SU-DHL-6 (cell line): ENCODE results near the gene TREH.

Experiments
- H2AFZ ChIP-seq: fragments of 200-600 bp; sonication (generic); 2 replicates; pipeline ENCODE4 v1.6.1; 2014; ENCODE audit warnings: low read depth, mild to moderate bottlenecking, moderate library complexity, mixed read lengths, antibody characterized with exemption, low read length; ENCODE audit not compliant: severe bottlenecking
- H3F3A ChIP-seq: fragments of 200-600 bp; shearing (Covaris generic); 2 replicates; pipeline ENCODE4 v1.6.0; 2016; ENCODE audit warnings: antibody characterized with exemption, mild to moderate bottlenecking; ENCODE audit not compliant: insufficient read depth
- H3K27ac ChIP-seq: fragments of 200-600 bp; sonication (generic); 2 replicates; pipeline ENCODE4 v1.5.1; 2016; ENCODE audit warnings: low read depth, mild to moderate bottlenecking, low read length, moderate library complexity, mixed read lengths
- H3K27me3 ChIP-seq: fragments of 200-600 bp; sonication (generic), shearing (Covaris generic); 2 replicates; pipeline ENCODE4 v1.6.0; 2014; ENCODE audit warnings: mild to moderate bottlenecking, low read length
- H3K36me3 ChIP-seq: fragments of 200-600 bp; sonication (generic); 2 replicates; pipeline ENCODE4 v1.6.1; 2014; ENCODE audit warnings: mild to moderate bottlenecking, low read length, mixed read lengths
- H3K4me2 ChIP-seq: fragments of 300-600, 200-600 bp; shearing (Covaris generic), sonication (generic); 2 replicates; pipeline ENCODE4 v1.6.0; 2014; ENCODE audit warnings: low read length, low read depth, mild to moderate bottlenecking; ENCODE audit not compliant: poor library complexity, severe bottlenecking
- H3K4me3 ChIP-seq: fragments of 200-600 bp; sonication (generic); 2 replicates; pipeline ENCODE4 v1.5.1; 2014; ENCODE audit warnings: antibody characterized with exemption, low read length, mild to moderate bottlenecking, mixed read lengths; ENCODE audit not compliant: insufficient read depth, poor library complexity, severe bottlenecking
- H3K79me2 ChIP-seq: fragments of 200-600 bp; sonication (generic); 2 replicates; pipeline ENCODE4 v1.6.1; 2014; ENCODE audit warnings: mild to moderate bottlenecking, low read length, moderate library complexity; ENCODE audit not compliant: insufficient read depth
- H3K9ac ChIP-seq: fragments of 200-600 bp; sonication (generic); 2 replicates; pipeline ENCODE4 v1.7.0; 2014; ENCODE audit warnings: mild to moderate bottlenecking, low read length
- H3K9me2 ChIP-seq: fragments of 200-600 bp; sonication (generic); replicated peaks from 2 replicates; pipeline ENCODE4 v1.6.1; 2014; ENCODE audit warnings: low read length; ENCODE audit not compliant: insufficient read depth
- H3K9me3 ChIP-seq: fragments of 200-600 bp; sonication (generic); 2 replicates; pipeline ENCODE4 v1.6.1; 2014; ENCODE audit warnings: low read length, mixed read lengths; ENCODE audit not compliant: insufficient read depth
- H4K20me1 ChIP-seq: fragments of 200-600 bp; sonication (generic); 2 replicates; pipeline ENCODE4 v1.6.1; 2014; ENCODE audit warnings: low read depth, mild to moderate bottlenecking, antibody characterized with exemption, low read length, moderate library complexity, mixed read lengths
- CTCF ChIP-seq: fragments of 200-600 bp; sonication (generic); IDR thresholded peaks from one replicate; pipeline ENCODE4 v1.5.1; 2017; ENCODE audit warnings: antibody characterized with exemption, mild to moderate bottlenecking, low read length, moderate library complexity; ENCODE audit not compliant: insufficient read depth, poor library complexity, severe bottlenecking
- EZH2phosphoT487 ChIP-seq: fragments of 200-600 bp; sonication (generic), shearing (Covaris generic); conservative IDR thresholded peaks from 2 replicates; pipeline ENCODE4 v1.6.1; 2018; ENCODE audit warnings: mild to moderate bottlenecking, antibody characterized with exemption, low read length, moderate library complexity, mixed read lengths

Gene TREH

GRCh38 chr11:118623269-118623655, 56.2 kb downstream of the TREH start:
- H3K4me2 ChIP-seq = no peak overlapping the region
- no peaks in the 10 kb centered on the region for H4K20me1 ChIP-seq
- H3K9me3 ChIP-seq = no peaks in the 10 kb centered on the region
- no peaks in the 10 kb centered on the region for H3K36me3 ChIP-seq
- no peak overlapping the region for H3K9ac ChIP-seq
- no peak overlapping the region for H2AFZ ChIP-seq
- no peaks in the 10 kb centered on the region for H3F3A ChIP-seq
- no peaks in the 10 kb centered on the region for H3K79me2 ChIP-seq
- no peaks in the 10 kb centered on the region for H3K27me3 ChIP-seq
- H3K9me2 ChIP-seq = no peaks in the 10 kb centered on the region
- no peak overlapping the region for H3K4me3 ChIP-seq
- no peak for TF ChIP-seq EZH2phosphoT487
- no peak overlapping the region for H3K27ac ChIP-seq

DNA sequence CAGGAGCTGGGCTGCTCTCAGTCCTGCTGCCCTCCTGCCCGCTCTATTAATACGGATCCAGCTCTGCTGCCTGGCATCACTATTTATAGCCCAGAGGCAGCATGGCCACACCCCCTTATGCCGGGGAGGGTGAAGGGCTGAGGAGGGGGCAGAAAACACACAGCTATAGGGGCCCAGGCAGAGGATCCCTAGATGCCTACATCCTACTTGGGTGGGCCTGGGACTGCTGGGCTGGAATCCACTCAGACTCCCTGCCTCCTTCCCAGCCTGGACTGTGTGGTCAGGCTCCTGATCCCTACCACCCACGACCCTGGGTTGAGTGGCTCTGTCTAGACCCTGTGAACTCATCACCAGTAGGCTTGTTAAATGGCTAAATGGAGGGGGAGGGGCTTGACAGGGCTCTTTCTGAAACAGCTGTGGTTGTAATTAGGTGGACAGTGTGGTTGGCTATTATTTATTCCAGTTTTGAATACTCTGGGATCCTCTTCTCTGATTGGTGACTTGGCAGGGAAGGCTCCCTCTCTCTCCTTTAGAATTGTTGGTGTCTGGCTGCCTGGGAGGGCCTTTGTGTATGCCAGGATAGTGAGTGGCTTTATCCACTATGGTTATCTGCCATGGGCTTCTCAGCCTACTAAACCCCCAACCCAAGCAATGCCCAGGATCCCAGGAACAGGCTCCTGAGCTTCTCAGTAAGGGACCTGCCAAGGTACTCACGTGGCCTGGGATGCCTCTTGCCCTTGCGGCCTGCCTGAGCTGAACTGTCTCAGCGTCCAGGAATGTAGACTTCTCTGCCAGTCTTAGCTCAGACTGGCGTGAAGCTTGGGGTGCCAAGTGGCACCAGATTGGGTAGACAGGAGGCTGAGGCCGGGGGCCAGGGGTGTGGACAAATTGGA, 56.8 kb downstream of the TREH start:
- H3K4me3 ChIP-seq = no peak overlapping the region
- H3K36me3 ChIP-seq = no peaks in the 10 kb centered on the region
- H2AFZ ChIP-seq = no peak overlapping the region
- H3K27ac ChIP-seq = no peak overlapping the region
- no peaks in the 10 kb centered on the region for H3F3A ChIP-seq
- no peaks in the 10 kb centered on the region for H3K9me3 ChIP-seq
- TF ChIP-seq CTCF (no peak), EZH2phosphoT487 (no peak)
- H3K9me2 ChIP-seq = no peaks in the 10 kb centered on the region
- no peak overlapping the region for H3K9ac ChIP-seq
- H3K4me2 ChIP-seq = no peak overlapping the region
- no peaks in the 10 kb centered on the region for H3K27me3 ChIP-seq
- no peaks in the 10 kb centered on the region for H3K79me2 ChIP-seq
- H4K20me1 ChIP-seq = no peaks in the 10 kb centered on the region

- Histone ChIP-seq H2AFZ (no peak overlapping the region), H3K9ac (no peak overlapping the region), H3K27ac (no peak overlapping the region), H3K79me2 (no peaks in the 10 kb centered on the region), H3K27me3 (no peaks in the 10 kb centered on the region), H3K9me2 (no peaks in the 10 kb centered on the region), H4K20me1 (no peaks in the 10 kb centered on the region), H3K4me2 (no peak overlapping the region), H3K36me3 (no peaks in the 10 kb centered on the region), H3K4me3 (no peak overlapping the region), H3F3A (no peaks in the 10 kb centered on the region), H3K9me3 (no peaks in the 10 kb centered on the region)
- TF ChIP-seq CTCF = no peak
- no peak for TF ChIP-seq EZH2phosphoT487
Observed at GRCh38 chr11:118621784-118622375, 57.6 kb downstream of the TREH start.
